ENCODE results near the gene F7.

DNA sequence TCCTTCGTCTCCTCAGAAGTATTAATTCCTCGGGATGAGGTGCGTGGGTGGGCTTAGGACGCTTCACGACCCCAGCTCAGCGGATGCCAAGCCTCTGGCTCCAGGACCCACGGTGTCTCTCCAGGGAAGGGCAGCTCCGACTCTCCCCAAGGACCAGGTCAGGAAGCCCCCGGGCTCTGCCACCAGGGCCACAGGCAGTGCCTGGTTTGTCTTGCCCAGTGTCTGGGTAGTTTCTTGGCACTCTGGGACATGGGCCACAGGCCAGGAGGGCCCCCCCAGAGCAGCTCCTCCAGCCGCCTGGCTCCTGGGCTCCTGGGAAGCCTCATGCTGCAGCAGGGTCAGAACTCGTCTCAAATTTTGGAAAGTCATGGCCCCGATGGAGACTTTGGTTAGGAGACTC is 55.4 kb downstream of the F7 start:
- TF ChIP-seq, protein P1, sequence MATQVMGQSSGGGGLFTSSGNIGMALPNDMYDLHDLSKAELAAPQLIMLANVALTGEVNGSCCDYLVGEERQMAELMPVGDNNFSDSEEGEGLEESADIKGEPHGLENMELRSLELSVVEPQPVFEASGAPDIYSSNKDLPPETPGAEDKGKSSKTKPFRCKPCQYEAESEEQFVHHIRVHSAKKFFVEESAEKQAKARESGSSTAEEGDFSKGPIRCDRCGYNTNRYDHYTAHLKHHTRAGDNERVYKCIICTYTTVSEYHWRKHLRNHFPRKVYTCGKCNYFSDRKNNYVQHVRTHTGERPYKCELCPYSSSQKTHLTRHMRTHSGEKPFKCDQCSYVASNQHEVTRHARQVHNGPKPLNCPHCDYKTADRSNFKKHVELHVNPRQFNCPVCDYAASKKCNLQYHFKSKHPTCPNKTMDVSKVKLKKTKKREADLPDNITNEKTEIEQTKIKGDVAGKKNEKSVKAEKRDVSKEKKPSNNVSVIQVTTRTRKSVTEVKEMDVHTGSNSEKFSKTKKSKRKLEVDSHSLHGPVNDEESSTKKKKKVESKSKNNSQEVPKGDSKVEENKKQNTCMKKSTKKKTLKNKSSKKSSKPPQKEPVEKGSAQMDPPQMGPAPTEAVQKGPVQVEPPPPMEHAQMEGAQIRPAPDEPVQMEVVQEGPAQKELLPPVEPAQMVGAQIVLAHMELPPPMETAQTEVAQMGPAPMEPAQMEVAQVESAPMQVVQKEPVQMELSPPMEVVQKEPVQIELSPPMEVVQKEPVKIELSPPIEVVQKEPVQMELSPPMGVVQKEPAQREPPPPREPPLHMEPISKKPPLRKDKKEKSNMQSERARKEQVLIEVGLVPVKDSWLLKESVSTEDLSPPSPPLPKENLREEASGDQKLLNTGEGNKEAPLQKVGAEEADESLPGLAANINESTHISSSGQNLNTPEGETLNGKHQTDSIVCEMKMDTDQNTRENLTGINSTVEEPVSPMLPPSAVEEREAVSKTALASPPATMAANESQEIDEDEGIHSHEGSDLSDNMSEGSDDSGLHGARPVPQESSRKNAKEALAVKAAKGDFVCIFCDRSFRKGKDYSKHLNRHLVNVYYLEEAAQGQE (IDR thresholded peaks at IDR 0.05; ENCODE audit: low read depth): no peak
- TF ChIP-seq YY1 (IDR thresholded peaks at IDR 0.05; ENCODE audit: low read depth): no peak
- TF ChIP-seq, protein P2, sequence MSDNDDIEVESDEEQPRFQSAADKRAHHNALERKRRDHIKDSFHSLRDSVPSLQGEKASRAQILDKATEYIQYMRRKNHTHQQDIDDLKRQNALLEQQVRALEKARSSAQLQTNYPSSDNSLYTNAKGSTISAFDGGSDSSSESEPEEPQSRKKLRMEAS (IDR thresholded peaks at IDR 0.05): no peak
- TF ChIP-seq RAD21 (IDR thresholded peaks at IDR 0.05; ENCODE audit: low read depth): no peak
- TF ChIP-seq ZBTB7A (IDR thresholded peaks at IDR 0.05; ENCODE audit: low read depth): no peak
- no peak for TF ChIP-seq CREB1 (IDR thresholded peaks at IDR 0.05; ENCODE audit: low read depth)
- TF ChIP-seq FOXM1 (IDR thresholded peaks at IDR 0.05; ENCODE audit: borderline replicate concordance, low read depth): no peak
- TF ChIP-seq TEAD4 (IDR thresholded peaks at IDR 0.05): no peak
- no peak for TF ChIP-seq NFIC (IDR thresholded peaks at IDR 0.05)
- TF ChIP-seq CEBPB (IDR thresholded peaks at IDR 0.05): no peak
- TF ChIP-seq, protein P3, sequence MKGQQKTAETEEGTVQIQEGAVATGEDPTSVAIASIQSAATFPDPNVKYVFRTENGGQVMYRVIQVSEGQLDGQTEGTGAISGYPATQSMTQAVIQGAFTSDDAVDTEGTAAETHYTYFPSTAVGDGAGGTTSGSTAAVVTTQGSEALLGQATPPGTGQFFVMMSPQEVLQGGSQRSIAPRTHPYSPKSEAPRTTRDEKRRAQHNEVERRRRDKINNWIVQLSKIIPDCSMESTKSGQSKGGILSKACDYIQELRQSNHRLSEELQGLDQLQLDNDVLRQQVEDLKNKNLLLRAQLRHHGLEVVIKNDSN (IDR thresholded peaks at IDR 0.05): no peak
- no peak for TF ChIP-seq EGR1 (IDR thresholded peaks at IDR 0.05)

All from Ishikawa (cell line).